Gastroesophageal sphincter (tissue), 3 donors: ENCODE data around the gene ENG.
"Not testable (repeated sequence)": the region's sequence is repeated elsewhere in the genome, so short reads cannot be mapped to it uniquely, and the experiment has no call there.

Experiments used
- POLR2AphosphoS5 ChIP-seq: sonication (generic); formaldehyde crosslinking; IDR thresholded peaks from one replicate; pipeline ENCODE4 v1.6.1; 2017; ENCODE audit warnings: antibody characterized with exemption
- TF ChIP-seq, protein P1 (sequence below), 4 experiments: fragments of 200-600 bp in 2 of 4; fragments of 450-650 bp in 2 of 4; sonication (generic) in 1 of 4; IDR thresholded peaks; one replicate each; pipeline ENCODE4 v1.5.1; 2017 to 2019; ENCODE audit warnings: antibody characterized with exemption in 4 of 4, mild to moderate bottlenecking in 2 of 4, moderate library complexity in 2 of 4

DNA sequence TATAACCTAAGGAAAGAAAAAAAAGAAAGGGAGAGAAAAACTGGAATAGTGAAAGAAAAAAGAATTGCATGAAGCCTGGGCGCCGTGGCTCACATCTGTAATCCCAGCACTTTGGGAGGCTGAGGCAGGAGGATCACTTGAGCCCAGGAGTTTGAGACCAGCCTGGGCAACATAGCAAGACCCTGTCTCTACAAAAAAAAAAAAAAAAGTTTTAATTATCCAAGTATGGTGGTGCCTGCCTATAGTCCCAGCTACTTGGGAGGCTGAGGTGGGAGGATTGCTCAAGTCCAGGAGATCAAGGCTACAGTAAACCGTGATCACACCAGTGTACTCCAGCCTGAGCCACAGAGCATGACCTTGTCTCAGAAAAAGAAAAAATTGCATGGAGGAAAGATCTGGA is 27.3 kb upstream of the ENG start:
- TF ChIP-seq, protein P1, sequence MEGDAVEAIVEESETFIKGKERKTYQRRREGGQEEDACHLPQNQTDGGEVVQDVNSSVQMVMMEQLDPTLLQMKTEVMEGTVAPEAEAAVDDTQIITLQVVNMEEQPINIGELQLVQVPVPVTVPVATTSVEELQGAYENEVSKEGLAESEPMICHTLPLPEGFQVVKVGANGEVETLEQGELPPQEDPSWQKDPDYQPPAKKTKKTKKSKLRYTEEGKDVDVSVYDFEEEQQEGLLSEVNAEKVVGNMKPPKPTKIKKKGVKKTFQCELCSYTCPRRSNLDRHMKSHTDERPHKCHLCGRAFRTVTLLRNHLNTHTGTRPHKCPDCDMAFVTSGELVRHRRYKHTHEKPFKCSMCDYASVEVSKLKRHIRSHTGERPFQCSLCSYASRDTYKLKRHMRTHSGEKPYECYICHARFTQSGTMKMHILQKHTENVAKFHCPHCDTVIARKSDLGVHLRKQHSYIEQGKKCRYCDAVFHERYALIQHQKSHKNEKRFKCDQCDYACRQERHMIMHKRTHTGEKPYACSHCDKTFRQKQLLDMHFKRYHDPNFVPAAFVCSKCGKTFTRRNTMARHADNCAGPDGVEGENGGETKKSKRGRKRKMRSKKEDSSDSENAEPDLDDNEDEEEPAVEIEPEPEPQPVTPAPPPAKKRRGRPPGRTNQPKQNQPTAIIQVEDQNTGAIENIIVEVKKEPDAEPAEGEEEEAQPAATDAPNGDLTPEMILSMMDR (IDR thresholded peaks at IDR 0.05): not testable (repeated sequence)
- not testable (repeated sequence) for TF ChIP-seq POLR2AphosphoS5
